GM12878 (cell line): ENCODE results near the gene PLK5. TPM values are rescaled to one million over a fixed set of nuclear protein-coding genes. Genes with fewer than 3 reads are reported as not detected.

Source experiments
- ATAC-seq: fragments of 200-7000 bp; cut with Tn5 transposase; 3 replicates; pipeline ENCODE4 v1.9.1; 2020; ENCODE audit warnings: mild to moderate bottlenecking, moderate library complexity
- BruUV-seq: library from RNA; stranded (reverse); fragments of 400-500 nt; replicated peaks from 2 replicates; lab custom pipeline; 2021; lab: Mats Ljungman, UMichigan
- CTCF ChIA-PET: fragments of 300-600 bp; sonication (Branson Sonifier 250); formaldehyde crosslinking; extraction: SDS; loops from one replicate; lab custom pipeline; 2021; ENCODE audit warnings: inconsistent platforms; lab: Yijun Ruan, JAX
- POLR2A ChIA-PET: fragments of 350-600 bp; formaldehyde crosslinking; extraction: SDS; loops from one replicate; lab custom pipeline; 2021; ENCODE audit warnings: inconsistent platforms; lab: Charles Lee
- RAD21 ChIA-PET: fragments of 300-600 bp; sonication (Branson Sonifier 250); formaldehyde crosslinking; loops from one replicate; lab custom pipeline; 2023; ENCODE audit warnings: antibody characterized with exemption; ENCODE audit not compliant: unreplicated experiment; lab: Charles Lee
- SMC1A ChIA-PET: fragments of 300-600 bp; sonication (Branson Sonifier 250); formaldehyde crosslinking; loops from one replicate; lab custom pipeline; 2023; ENCODE audit not compliant: unreplicated experiment, uncharacterized antibody; lab: Charles Lee
- DNase-seq: peaks from one replicate; pipeline ENCODE4 v3.0.0-alpha.2; 2011; ENCODE audit warnings: low read depth, low spot score
- FAIRE-seq: peaks from 3 replicates; lab custom pipeline; 2011; peaks lifted over from hg19 to GRCh38; lab: Jason Lieb, UNC
- H2AFZ ChIP-seq: 2 replicates; pipeline ENCODE4 v1.6.0; 2011; ENCODE audit warnings: low read depth, low read length, control low read depth; ENCODE audit not compliant: control insufficient read depth
- H3K27ac ChIP-seq: 2 replicates; pipeline ENCODE4 v1.5.1; 2011; ENCODE audit warnings: control low read depth; ENCODE audit not compliant: control insufficient read depth, insufficient read depth
- H3K27me3 ChIP-seq, 2 experiments: replicated peaks in 1 of 2; 2 replicates each; pipeline versions ENCODE4 v1.6.0 to v1.6.1; 2011; ENCODE audit warnings: low read length in 1 of 2; ENCODE audit not compliant: control insufficient read depth in 2 of 2, insufficient read depth in 2 of 2
- H3K36me3 ChIP-seq, 2 experiments: 2 replicates each; pipeline ENCODE4 v1.5.1; 2011; ENCODE audit warnings: low read length in 1 of 2; ENCODE audit not compliant: control insufficient read depth in 2 of 2, insufficient read depth in 2 of 2
- H3K4me1 ChIP-seq: 2 replicates; pipeline ENCODE4 v1.6.1; 2011; ENCODE audit warnings: mild to moderate bottlenecking, low read length, moderate library complexity, mixed read lengths; ENCODE audit not compliant: control insufficient read depth, insufficient read depth
- H3K4me2 ChIP-seq: 2 replicates; pipeline ENCODE4 v1.6.0; 2011; ENCODE audit warnings: control low read depth; ENCODE audit not compliant: control insufficient read depth, insufficient read depth
- H3K4me3 ChIP-seq: fragments of 200-600 bp; sonication (generic); 2 replicates; pipeline ENCODE4 v1.5.1; 2016
- H3K79me2 ChIP-seq: 2 replicates; pipeline ENCODE4 v1.6.0; 2011; ENCODE audit warnings: low read length; ENCODE audit not compliant: control insufficient read depth, insufficient read depth
- H3K9ac ChIP-seq: 2 replicates; pipeline ENCODE4 v1.8.0; 2011; ENCODE audit warnings: low read length, control low read depth, mixed read lengths; ENCODE audit not compliant: control insufficient read depth, insufficient read depth
- H3K9me3 ChIP-seq: replicated peaks from 3 replicates; pipeline ENCODE4 v1.5.1; 2011; ENCODE audit warnings: mild to moderate bottlenecking, low read length; ENCODE audit not compliant: control insufficient read depth, insufficient read depth
- H4K20me1 ChIP-seq: 2 replicates; pipeline ENCODE4 v1.6.0; 2011; ENCODE audit not compliant: control insufficient read depth, insufficient read depth
- CEBPB ChIP-seq, 2 experiments: fragments of 150-350 bp in 1 of 2; IDR thresholded peaks; 2 replicates each; pipeline ENCODE4 v1.6.1; 2012 to 2014; ENCODE audit warnings: low read depth in 2 of 2, low read length in 2 of 2, borderline replicate concordance in 1 of 2, inconsistent platforms in 1 of 2
- DPF2 ChIP-seq: fragments of 450-650 bp; IDR thresholded peaks from 2 replicates; pipeline ENCODE4 v1.6.1; 2017; ENCODE audit warnings: mild to moderate bottlenecking
- EED ChIP-seq: sonication (generic); IDR thresholded peaks from 2 replicates; pipeline ENCODE4 v1.6.1; 2016; ENCODE audit warnings: antibody characterized with exemption, low read depth
- KAT2A ChIP-seq: conservative IDR thresholded peaks from 2 replicates; pipeline ENCODE4 v1.6.1; 2011; ENCODE audit warnings: low read depth, low read length; ENCODE audit not compliant: control insufficient read depth
- MXI1 ChIP-seq: fragments of 150-350 bp; IDR thresholded peaks from 2 replicates; pipeline ENCODE4 v1.6.1; 2011; ENCODE audit warnings: low read depth, mild to moderate bottlenecking, inconsistent platforms, low read length, improper control_type of control experiment
- NR2C2 ChIP-seq: IDR thresholded peaks from 2 replicates; pipeline ENCODE4 v1.6.1; 2011; ENCODE audit warnings: borderline replicate concordance, low read depth; ENCODE audit not compliant: control insufficient read depth, insufficient read length
- RBBP5 ChIP-seq: fragments of 200-600 bp; sonication (generic); conservative IDR thresholded peaks from 2 replicates; pipeline ENCODE4 v1.6.1; 2016
- SMC3 ChIP-seq: IDR thresholded peaks from 2 replicates; pipeline ENCODE4 v1.6.1; 2011; ENCODE audit warnings: low read length, improper control_type of control experiment, borderline replicate concordance
- TAF1 ChIP-seq: IDR thresholded peaks from 2 replicates; pipeline ENCODE4 v1.6.1; 2011; ENCODE audit warnings: mild to moderate bottlenecking, low read depth, low read length, borderline replicate concordance
- TBL1XR1 ChIP-seq: IDR thresholded peaks from 2 replicates; pipeline ENCODE4 v1.6.1; 2012; ENCODE audit warnings: low read depth, low read length, improper control_type of control experiment
- YY1 ChIP-seq: IDR thresholded peaks from 2 replicates; pipeline ENCODE4 v1.6.1; 2011; ENCODE audit warnings: low read depth, mild to moderate bottlenecking, low read length
- ZBED1 ChIP-seq: IDR thresholded peaks from 2 replicates; pipeline ENCODE4 v1.6.1; 2016; ENCODE audit warnings: borderline replicate concordance
- ZNF384 ChIP-seq: IDR thresholded peaks from 2 replicates; pipeline ENCODE4 v1.6.1; 2012; ENCODE audit warnings: low read depth, mild to moderate bottlenecking, low read length, improper control_type of control experiment, borderline replicate concordance
- ZNF622 ChIP-seq: fragments of 450-650 bp; IDR thresholded peaks from 2 replicates; pipeline ENCODE4 v1.6.1; 2017; ENCODE audit warnings: mild to moderate bottlenecking, inconsistent platforms
- WGBS: methylation state at CpG from one replicate; pipeline ENCODE4 v1.1.6; 2016; ENCODE audit warnings: low lambda C conversion rate; ENCODE audit not compliant: insufficient replicate concordance, insufficient coverage; ENCODE audit errors: missing lambda C conversion rate; 5-methylcytosine and 5-hydroxymethylcytosine counted together
- in situ Hi-C: fragments of 300-500 bp; cut with MboI; formaldehyde crosslinking; loops from 9 replicates; pipeline ENCODE4 v1.14.3; 2018; ENCODE audit warnings: mixed read lengths
- intact Hi-C: fragments of 100-400 bp; cut with micrococcal nuclease; formaldehyde crosslinking; loops from one replicate; pipeline ENCODE4 v1.14.2; 2022; ENCODE audit not compliant: unreplicated experiment
- polyA plus RNA-seq, 11 experiments: library from polyadenylated mRNA; depleted of rRNA in 4 of 11; unstranded in 6 of 11; stranded (reverse) in 5 of 11; fragments of >200 nt; fragmentation: Nextera tagmentation in 4 of 11; fragmentation: Illumina TruSeq in 1 of 11; extraction: Ambion mirVana in 4 of 11; extraction: Trizol in 1 of 11; gene quantifications; 1 replicate in 1 of 11; 2 replicates in 10 of 11; pipeline versions ENCODE4 v1.2.1 to v1.2.3, GENCODE V29; 2011 to 2016; ENCODE audit warnings: inconsistent platforms in 2 of 11, missing spikeins in 2 of 11, low read depth in 1 of 11
- total RNA-seq, 4 experiments: library from RNA; depleted of rRNA in 3 of 4; stranded (reverse); fragments of >200 nt in 3 of 4; fragmentation: Illumina TruSeq in 1 of 4; extraction: Trizol in 1 of 4; gene quantifications; 2 replicates each; pipeline versions ENCODE4 v1.2.1 to v1.2.3, GENCODE V29; 2013 to 2021
- TF ChIP-seq, protein P1 (sequence below), 3 experiments: IDR thresholded peaks in 2 of 3; conservative IDR thresholded peaks in 1 of 3; 2 replicates each; pipeline ENCODE4 v1.5.1; 2011; ENCODE audit warnings: low read depth in 3 of 3, low read length in 3 of 3, mild to moderate bottlenecking in 3 of 3, control low read depth in 2 of 3, moderate library complexity in 2 of 3, inconsistent platforms in 1 of 3, mixed read lengths in 1 of 3; ENCODE audit not compliant: control insufficient read depth in 2 of 3, insufficient read depth in 1 of 3; ENCODE audit errors: extremely low read depth in 1 of 3

The PLK5 gene
- total and polyA plus RNA-seq, 10 of the 15 experiments (the other 5 are each of a cell fraction or from before 2014, with no cell fraction given): 0.13 TPM; not detected in 9

DNA sequence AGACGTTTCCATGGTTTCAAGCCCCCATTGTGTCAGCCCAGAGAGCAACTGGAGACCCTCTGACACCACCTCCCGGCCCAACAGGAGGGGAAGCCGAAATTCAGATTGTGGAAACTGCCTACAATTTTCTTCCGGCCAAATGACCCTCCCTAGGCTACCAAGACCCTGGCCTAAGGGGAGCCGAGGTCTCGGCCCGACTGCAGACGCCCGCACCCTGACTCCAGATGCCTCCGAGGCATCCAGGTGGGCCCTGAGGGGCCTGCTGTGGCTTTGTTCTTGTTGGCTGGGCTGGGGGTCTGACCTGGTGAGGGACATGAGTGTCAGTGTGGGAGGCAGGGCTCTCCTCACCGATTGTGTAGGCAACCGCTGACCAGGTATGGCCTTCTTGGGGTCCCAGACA, 34.7 kb downstream of the PLK5 start:
- ATAC-seq (no peak), DNase-seq (no peak), FAIRE-seq (no peak)
- no peaks in the 10 kb centered on the region for H3K9me3 ChIP-seq
- H3K9ac ChIP-seq: no peak overlapping the region
- ChIA-PET POLR2A (no interaction called here), CTCF (no interaction called here), RAD21 (no interaction called here), SMC1A (no interaction called here)
- 73% methylated on average over 12 of the region's 12 CpGs for WGBS
- no peak overlapping the region for H3K27ac ChIP-seq
- no peaks in the 10 kb centered on the region for H3K79me2 ChIP-seq
- in situ Hi-C loops: no loop called here
- no peak overlapping the region for H3K4me2 ChIP-seq
- TF ChIP-seq SMC3: no peak
- TF ChIP-seq TAF1: no peak
- TF ChIP-seq ZBED1: no peak
- TF ChIP-seq EED: no peak
- TF ChIP-seq TBL1XR1: no peak
- no TSS peak for BruUV-seq
- H3K4me3 ChIP-seq: no peak overlapping the region
- H3K36me3 ChIP-seq: no peaks in the 10 kb centered on the region
- no peaks in the 10 kb centered on the region for H3K4me1 ChIP-seq
- no peak overlapping the region for H2AFZ ChIP-seq
- H3K27me3 ChIP-seq: no peaks in the 10 kb centered on the region
- no peaks in the 10 kb centered on the region for H4K20me1 ChIP-seq
- intact Hi-C loops: no loop called here

DNA sequence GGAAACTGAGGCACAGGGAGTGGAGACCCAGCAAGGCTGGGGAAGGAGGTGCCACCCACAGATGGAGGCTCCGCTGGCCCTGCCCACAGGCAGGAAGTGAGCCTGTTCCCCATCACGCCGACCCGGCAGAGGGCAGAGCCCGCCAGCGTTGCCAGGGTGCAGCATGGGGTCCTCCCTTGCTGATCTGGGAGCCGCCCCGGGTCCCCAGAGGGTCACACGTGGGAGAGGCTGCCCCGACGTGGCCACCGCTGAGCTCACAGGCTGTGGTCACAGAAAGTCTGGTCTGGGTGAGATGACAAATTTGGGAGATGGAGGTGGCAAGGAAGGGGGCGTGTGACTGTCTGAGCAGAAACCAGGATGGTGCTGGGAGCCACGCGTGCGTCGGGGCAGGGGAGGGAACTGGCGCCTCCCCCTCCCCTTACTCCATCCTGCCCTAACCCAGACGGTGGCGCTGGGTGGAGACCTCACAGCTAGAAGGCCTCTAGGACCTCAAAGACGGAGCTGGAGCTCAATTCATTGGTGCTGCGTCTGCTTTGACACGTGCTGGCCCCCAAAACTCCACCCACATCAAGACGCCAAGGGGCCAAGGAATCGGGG, 36.5 kb downstream of the PLK5 start:
- no peak for FAIRE-seq
- 27% methylated on average over 25 of the region's 25 CpGs for WGBS
- H3K9me3 ChIP-seq: no peaks in the 10 kb centered on the region
- TF ChIP-seq MXI1 (no peak), KAT2A (no peak), DPF2 (no peak), CEBPB (IDR thresholded peaks at IDR 0.05; ENCODE audit: borderline replicate concordance in 1 of 2, low read depth in 2 of 2, low read length in 2 of 2) (no peak), ZNF384 (no peak), ZNF622 (no peak), YY1 (no peak), RBBP5 (no peak), TAF1 (no peak), NR2C2 (no peak)
- TF ChIP-seq, protein P1, sequence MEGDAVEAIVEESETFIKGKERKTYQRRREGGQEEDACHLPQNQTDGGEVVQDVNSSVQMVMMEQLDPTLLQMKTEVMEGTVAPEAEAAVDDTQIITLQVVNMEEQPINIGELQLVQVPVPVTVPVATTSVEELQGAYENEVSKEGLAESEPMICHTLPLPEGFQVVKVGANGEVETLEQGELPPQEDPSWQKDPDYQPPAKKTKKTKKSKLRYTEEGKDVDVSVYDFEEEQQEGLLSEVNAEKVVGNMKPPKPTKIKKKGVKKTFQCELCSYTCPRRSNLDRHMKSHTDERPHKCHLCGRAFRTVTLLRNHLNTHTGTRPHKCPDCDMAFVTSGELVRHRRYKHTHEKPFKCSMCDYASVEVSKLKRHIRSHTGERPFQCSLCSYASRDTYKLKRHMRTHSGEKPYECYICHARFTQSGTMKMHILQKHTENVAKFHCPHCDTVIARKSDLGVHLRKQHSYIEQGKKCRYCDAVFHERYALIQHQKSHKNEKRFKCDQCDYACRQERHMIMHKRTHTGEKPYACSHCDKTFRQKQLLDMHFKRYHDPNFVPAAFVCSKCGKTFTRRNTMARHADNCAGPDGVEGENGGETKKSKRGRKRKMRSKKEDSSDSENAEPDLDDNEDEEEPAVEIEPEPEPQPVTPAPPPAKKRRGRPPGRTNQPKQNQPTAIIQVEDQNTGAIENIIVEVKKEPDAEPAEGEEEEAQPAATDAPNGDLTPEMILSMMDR (IDR thresholded peaks at IDR 0.05 in 2 of 3, conservative IDR thresholded peaks at IDR 0.05 in 1 of 3; ENCODE audit: control insufficient read depth in 2 of 3, extremely low read depth in 1 of 3, insufficient read depth in 1 of 3, low read depth in 3 of 3, low read length in 3 of 3): no peak

More for the DNA sequence above, 36.5 kb downstream of the PLK5 start:
- Histone ChIP-seq H3K4me2 (no peak overlapping the region), H3K4me1 (no peaks in the 10 kb centered on the region), H3K9ac (no peak overlapping the region), H3K27me3 (no peaks in the 10 kb centered on the region), H3K36me3 (no peaks in the 10 kb centered on the region), H4K20me1 (no peaks in the 10 kb centered on the region), H2AFZ (no peak overlapping the region), H3K4me3 (no peak overlapping the region), H3K27ac (no peak overlapping the region), H3K79me2 (no peaks in the 10 kb centered on the region)
- intact Hi-C loops: no loop called here
- ATAC-seq (no peak), DNase-seq (no peak)
- ChIA-PET RAD21 (no interaction called here), POLR2A (interaction anchor here (0.6 kb wide), 1 partner anchor 239 kb away, joined by 5 read pairs; no protein-coding TSS in a partner anchor), SMC1A (no interaction called here), CTCF (no interaction called here)
- in situ Hi-C loops: no loop called here
- BruUV-seq: no TSS peak
